Measurements from ENCODE around the gene NPLOC4.

NPLOC4 gene

DNA sequence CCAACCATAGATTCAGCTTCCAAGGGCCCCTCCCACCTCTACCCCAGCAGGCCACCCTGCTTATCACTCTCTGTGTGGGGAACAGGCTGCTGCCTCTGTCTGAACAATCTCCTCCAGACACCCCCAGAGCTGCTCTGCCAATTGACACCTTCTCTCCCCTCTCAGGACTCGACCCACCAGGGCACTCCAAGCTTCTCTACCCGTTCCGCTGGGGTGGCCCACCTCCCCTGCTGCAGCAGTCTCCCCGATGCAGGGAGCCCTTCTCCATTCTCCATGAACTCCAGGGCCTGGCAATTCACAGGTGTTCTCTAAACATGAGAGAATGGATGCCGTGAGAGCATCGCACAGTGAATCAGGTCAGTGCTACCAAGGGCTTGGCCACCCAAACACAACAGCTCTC, 56.4 kb downstream of the NPLOC4 start:
- Histone ChIP-seq H3K27ac (ENCODE audit: low read length) (no peak overlapping the region), H3K4me3 (ENCODE audit: low read length) (no peak overlapping the region), H3K4me1 (ENCODE audit: control insufficient read depth, low read depth, low read length) (no peaks in the 10 kb centered on the region), H3K36me3 (ENCODE audit: control insufficient read depth, low read depth, low read length) (peaks cover 52% of the 10 kb centered on the region), H3K9me3 (ENCODE audit: control insufficient read depth, low read depth, low read length) (no peaks in the 10 kb centered on the region), H3K27me3 (ENCODE audit: control insufficient read depth, insufficient read depth, low read length) (no peaks in the 10 kb centered on the region), H3K9ac (ENCODE audit: low read length) (no peak overlapping the region)

DNA sequence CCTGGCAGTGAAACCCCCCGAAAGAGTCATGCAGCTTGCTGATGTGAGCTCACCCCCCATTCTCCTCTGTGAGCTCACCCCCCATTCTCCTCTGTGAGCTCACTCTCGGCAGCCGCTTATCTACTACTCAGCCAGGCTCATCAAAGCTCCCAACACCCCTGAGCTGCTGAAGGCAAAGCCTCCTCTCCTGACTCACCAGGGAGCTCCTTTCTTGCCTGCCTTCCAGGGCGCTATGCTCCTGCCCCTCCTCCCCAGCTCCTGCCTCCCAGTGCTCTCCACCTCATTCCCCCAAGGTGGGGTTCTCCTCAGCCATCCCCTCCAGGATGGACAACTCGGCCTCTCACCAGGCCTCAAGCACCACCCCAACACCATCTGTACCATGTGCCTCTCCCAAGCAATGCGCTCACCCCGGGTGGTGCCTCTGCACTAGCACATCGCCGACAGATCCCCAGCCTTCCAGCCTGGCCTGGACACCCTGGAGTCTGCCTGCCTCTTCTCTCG, 57.0 kb downstream of the NPLOC4 start:
- Histone ChIP-seq H3K36me3 (ENCODE audit: control insufficient read depth, low read depth, low read length) (peaks cover 49% of the 10 kb centered on the region), H3K4me1 (ENCODE audit: control insufficient read depth, low read depth, low read length) (no peaks in the 10 kb centered on the region), H3K9ac (ENCODE audit: low read length) (no peak overlapping the region), H3K4me3 (ENCODE audit: low read length) (no peak overlapping the region), H3K9me3 (ENCODE audit: control insufficient read depth, low read depth, low read length) (no peaks in the 10 kb centered on the region), H3K27me3 (ENCODE audit: control insufficient read depth, insufficient read depth, low read length) (no peaks in the 10 kb centered on the region), H3K27ac (ENCODE audit: low read length) (no peak overlapping the region)

DNA sequence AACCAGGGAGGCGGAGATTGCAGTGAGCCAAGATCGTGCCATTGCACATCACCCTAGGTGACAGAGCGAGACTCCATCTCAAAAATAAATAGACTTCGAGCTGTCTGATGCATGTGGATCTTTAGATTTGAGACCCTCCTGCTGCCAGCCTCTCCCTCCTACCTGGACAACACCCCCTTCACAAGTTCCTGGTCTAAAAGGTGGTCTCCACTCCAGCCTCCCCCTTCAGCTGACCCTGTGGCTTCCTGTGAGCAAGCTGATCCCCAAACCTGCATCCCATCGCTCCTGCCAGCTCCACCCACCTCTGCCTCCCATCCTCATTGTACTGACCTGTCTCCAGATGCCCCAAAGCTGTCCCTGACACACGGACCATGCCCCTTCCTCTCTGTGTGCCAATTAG, 57.6 kb downstream of the NPLOC4 start:
- H3K36me3 ChIP-seq (ENCODE audit: control insufficient read depth, low read depth, low read length) = peaks cover 44% of the 10 kb centered on the region
- H3K9ac ChIP-seq (ENCODE audit: low read length) = no peak overlapping the region

DNA sequence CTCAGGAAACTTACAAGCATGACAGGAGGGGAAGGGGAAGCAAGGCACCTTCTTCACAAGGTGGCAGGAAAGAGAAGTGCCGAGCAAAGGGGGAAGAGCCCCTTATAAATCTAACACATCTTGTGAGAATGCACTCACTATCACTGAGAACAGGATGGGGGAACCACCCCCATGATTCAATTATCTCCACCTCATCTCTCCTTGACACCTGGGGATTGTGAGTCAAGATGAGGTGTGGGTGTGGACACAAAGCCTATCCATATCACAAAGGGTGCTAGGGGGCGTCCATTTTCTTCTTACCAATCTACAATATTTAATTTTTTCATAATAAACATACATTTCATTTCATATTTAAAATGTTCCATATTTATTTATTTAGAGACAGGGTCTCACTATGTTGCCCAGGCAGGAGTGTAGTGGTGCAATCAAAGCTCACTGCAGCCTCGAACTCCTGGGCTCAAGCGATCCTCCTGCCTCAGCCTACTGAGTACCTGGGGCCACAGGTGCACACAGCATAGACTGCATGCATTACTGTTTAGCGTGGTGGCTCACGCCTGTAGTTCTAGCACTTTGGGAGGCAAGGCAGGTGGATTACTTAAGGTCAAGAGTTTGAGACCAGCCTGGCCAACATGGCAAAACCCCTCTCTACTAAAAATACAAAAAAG, 58.2 kb downstream of the NPLOC4 start:
- Histone ChIP-seq H3K27me3 (ENCODE audit: control insufficient read depth, insufficient read depth, low read length) (no peaks in the 10 kb centered on the region), H3K36me3 (ENCODE audit: control insufficient read depth, low read depth, low read length) (peaks cover 41% of the 10 kb centered on the region), H3K4me3 (ENCODE audit: low read length) (no peak overlapping the region), H3K27ac (ENCODE audit: low read length) (no peak overlapping the region), H3K9ac (ENCODE audit: low read length) (no peak overlapping the region), H3K9me3 (ENCODE audit: control insufficient read depth, low read depth, low read length) (no peaks in the 10 kb centered on the region), H3K4me1 (ENCODE audit: control insufficient read depth, low read depth, low read length) (no peaks in the 10 kb centered on the region)

More for the DNA sequence above, 57.6 kb downstream of the NPLOC4 start:
- Histone ChIP-seq H3K4me3 (ENCODE audit: low read length) (no peak overlapping the region), H3K4me1 (ENCODE audit: control insufficient read depth, low read depth, low read length) (no peaks in the 10 kb centered on the region), H3K9me3 (ENCODE audit: control insufficient read depth, low read depth, low read length) (no peaks in the 10 kb centered on the region), H3K27ac (ENCODE audit: low read length) (no peak overlapping the region), H3K27me3 (ENCODE audit: control insufficient read depth, insufficient read depth, low read length) (no peaks in the 10 kb centered on the region)

DNA sequence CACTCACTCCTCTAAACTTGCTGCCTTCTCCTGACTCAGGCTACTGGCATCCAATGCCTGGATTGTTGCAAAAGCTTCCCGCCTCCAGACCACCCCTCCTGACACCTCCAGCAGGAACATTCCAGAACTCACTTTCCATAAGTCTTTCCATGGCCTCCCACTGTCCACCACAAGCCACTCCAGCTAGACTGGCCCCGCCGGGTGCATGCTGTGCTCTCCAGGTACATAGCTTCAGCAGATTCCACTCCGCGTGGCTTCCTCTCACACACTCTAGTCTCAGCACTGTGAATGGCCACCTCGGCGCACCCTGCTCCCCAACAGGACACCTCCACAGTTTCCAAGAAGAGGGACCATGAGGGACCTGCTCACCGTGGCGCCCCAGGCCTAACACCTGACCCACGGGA, 58.9 kb downstream of the NPLOC4 start:
- H3K36me3 ChIP-seq (ENCODE audit: control insufficient read depth, low read depth, low read length) = peaks cover 37% of the 10 kb centered on the region
- no peaks in the 10 kb centered on the region for H3K27me3 ChIP-seq (ENCODE audit: control insufficient read depth, insufficient read depth, low read length)
- H3K4me1 ChIP-seq (ENCODE audit: control insufficient read depth, low read depth, low read length) = no peaks in the 10 kb centered on the region
- H3K27ac ChIP-seq (ENCODE audit: low read length) = no peak overlapping the region
- no peak overlapping the region for H3K4me3 ChIP-seq (ENCODE audit: low read length)
- no peak overlapping the region for H3K9ac ChIP-seq (ENCODE audit: low read length)
- H3K9me3 ChIP-seq (ENCODE audit: control insufficient read depth, low read depth, low read length) = no peaks in the 10 kb centered on the region

DNA sequence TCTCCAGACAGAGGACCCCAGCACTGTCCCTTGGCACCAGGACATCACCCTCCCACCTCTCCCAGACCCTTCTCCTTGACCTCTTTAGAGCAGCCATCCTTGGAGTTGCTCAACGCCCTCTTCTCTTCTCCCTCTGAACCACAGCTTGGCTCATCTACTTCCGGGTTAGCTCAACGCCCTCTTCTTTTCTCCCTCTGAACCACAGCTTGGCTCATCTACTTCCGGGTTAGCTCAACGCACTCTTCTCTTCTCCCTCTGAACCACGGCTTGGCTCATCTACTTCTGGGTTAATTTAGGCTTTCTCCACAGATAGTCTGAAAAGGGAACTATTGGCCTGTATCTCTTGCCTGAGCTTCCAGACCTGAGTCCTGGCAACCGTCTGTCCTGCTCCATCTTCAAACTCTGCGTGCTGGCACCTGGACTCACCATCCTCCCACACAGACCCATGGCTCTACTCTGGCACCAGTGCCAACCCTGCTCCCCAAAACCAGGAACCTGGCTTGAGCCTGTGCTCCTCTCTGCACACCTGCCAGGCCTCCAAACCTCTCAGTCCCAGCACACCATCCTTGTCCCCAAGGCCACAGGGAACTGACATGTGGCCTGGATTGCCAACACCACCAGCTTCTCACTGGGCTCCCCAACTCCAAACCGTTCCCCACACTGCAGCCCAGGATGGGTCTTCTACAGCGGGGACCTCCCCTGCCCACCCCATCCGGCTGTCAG, 59.5 kb downstream of the NPLOC4 start:
- no peak overlapping the region for H3K27ac ChIP-seq (ENCODE audit: low read length)
- no peaks in the 10 kb centered on the region for H3K27me3 ChIP-seq (ENCODE audit: control insufficient read depth, insufficient read depth, low read length)
- H3K36me3 ChIP-seq (ENCODE audit: control insufficient read depth, low read depth, low read length) = peaks cover 31% of the 10 kb centered on the region
- H3K9ac ChIP-seq (ENCODE audit: low read length) = no peak overlapping the region
- no peak overlapping the region for H3K4me3 ChIP-seq (ENCODE audit: low read length)
- H3K4me1 ChIP-seq (ENCODE audit: control insufficient read depth, low read depth, low read length) = no peaks in the 10 kb centered on the region
- no peaks in the 10 kb centered on the region for H3K9me3 ChIP-seq (ENCODE audit: control insufficient read depth, low read depth, low read length)

DNA sequence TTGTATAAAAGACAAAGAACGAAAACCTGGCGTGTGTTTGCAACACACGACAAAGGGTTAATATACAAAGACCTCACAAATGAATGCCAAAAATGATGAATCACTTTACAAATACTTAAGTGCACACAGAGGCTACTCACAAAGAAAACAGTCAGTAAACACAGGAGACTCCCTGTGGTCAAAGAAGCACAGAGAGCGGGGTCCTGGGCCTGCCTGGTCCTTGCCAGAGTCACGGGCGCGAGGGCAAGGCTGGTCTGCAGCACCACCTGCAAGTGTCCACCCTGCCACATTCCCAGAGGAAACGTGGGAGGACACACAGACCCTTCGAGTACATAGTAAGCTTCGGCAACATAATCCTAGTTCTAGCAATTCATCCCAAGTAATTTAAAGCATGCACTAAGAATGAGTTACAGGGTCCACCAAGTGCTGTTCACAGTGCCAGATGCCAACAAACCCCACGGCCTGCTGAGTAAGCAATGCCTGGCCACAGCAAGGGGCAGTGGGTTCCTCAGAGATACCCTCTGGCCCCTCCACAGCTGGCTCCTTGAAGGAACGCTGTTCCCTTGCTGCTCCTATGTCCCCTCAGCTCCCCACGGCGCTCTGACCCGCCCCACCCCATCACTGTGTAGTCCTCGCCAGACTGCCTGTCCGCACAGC, 60.2 kb downstream of the NPLOC4 start:
- no peaks in the 10 kb centered on the region for H3K27me3 ChIP-seq (ENCODE audit: control insufficient read depth, insufficient read depth, low read length)
- H3K27ac ChIP-seq (ENCODE audit: low read length) = no peak overlapping the region
- no peaks in the 10 kb centered on the region for H3K4me1 ChIP-seq (ENCODE audit: control insufficient read depth, low read depth, low read length)
- H3K9me3 ChIP-seq (ENCODE audit: control insufficient read depth, low read depth, low read length) = no peaks in the 10 kb centered on the region
- no peak overlapping the region for H3K9ac ChIP-seq (ENCODE audit: low read length)
- peaks cover 24% of the 10 kb centered on the region for H3K36me3 ChIP-seq (ENCODE audit: control insufficient read depth, low read depth, low read length)
- H3K4me3 ChIP-seq (ENCODE audit: low read length) = no peak overlapping the region

DNA sequence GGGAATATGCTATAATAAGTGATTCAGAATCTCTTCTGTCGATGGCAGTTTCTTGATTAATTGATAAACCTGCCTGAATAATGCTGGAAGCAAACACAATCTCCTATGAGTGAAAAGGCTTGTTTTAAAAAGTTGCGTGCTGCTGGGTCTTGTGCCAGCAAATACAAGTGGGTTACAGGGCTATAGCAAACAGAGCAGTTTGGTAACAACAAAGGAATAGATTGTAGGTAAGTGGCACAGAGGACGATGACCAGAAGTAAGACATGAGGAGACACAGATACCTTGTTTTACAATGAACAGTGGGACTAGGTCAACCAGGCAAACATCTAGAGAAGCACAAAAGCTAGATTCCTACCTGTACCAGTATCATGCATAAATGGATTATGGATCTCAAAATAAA, 61.1 kb downstream of the NPLOC4 start:
- Histone ChIP-seq H3K36me3 (ENCODE audit: control insufficient read depth, low read depth, low read length) (peaks cover 30% of the 10 kb centered on the region), H3K9ac (ENCODE audit: low read length) (no peak overlapping the region), H3K27ac (ENCODE audit: low read length) (no peak overlapping the region), H3K9me3 (ENCODE audit: control insufficient read depth, low read depth, low read length) (no peaks in the 10 kb centered on the region), H3K4me3 (ENCODE audit: low read length) (no peak overlapping the region), H3K4me1 (ENCODE audit: control insufficient read depth, low read depth, low read length) (no peaks in the 10 kb centered on the region), H3K27me3 (ENCODE audit: control insufficient read depth, insufficient read depth, low read length) (no peaks in the 10 kb centered on the region)

DNA sequence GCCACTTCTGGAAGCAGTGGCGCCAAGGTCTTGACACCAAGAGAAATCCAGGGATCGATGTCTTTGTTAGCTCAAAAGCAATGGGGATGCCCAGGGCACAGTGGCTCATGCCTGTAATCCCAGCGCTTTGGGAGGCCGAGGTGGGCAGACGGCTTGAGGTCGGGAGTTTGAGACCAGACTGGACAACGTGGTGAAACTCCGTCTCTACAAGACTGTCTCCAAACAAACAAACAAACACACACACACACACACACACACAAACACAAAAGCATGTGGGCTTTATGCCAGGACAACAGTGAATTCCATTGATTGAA, 62.3 kb downstream of the NPLOC4 start:
- no peak overlapping the region for H3K9ac ChIP-seq (ENCODE audit: low read length)
- no peaks in the 10 kb centered on the region for H3K4me1 ChIP-seq (ENCODE audit: control insufficient read depth, low read depth, low read length)
- H3K27ac ChIP-seq (ENCODE audit: low read length) = no peak overlapping the region
- H3K9me3 ChIP-seq (ENCODE audit: control insufficient read depth, low read depth, low read length) = no peaks in the 10 kb centered on the region
- H3K27me3 ChIP-seq (ENCODE audit: control insufficient read depth, insufficient read depth, low read length) = no peaks in the 10 kb centered on the region
- peaks cover 42% of the 10 kb centered on the region for H3K36me3 ChIP-seq (ENCODE audit: control insufficient read depth, low read depth, low read length)
- no peak overlapping the region for H3K4me3 ChIP-seq (ENCODE audit: low read length)

DNA sequence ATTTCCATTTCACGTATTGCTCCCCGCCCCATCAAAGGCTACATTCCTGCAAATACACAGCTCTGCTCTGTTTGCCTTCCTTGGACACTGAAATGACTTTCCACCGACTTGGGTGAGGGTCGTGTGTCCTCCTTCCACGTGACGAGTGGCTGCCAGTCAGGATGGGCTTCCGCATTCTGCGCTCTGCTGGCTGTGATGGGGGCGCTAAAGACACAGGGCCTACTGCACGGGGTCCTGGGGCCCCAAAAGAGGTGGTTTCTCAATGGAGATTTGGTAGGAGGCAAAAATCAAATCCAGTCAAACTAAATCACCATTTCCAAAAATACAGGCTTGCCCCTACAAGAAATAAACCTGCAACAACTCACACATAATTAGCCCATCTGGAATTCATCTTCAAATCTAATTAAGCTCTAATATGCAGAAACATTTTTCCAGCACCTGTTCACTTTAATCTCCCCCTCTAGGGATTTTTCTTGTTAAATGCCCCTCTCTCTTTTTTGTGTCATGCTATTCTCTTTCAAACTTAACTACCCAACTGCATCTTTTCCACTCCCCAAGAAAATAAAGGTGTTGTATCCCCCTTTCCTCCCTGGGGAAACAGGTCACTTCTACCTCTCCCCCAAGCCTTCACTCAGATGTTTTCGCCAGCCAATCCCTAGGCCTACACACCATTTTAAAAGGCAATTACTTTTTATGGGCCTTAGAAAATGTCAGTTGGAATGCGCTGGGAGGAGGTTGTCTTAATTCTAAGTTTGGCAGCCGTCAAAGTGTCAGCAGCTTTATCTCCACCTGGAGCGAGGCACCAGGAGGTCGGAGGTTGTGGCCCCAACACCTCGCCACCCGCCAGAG, 62.9 kb downstream of the NPLOC4 start:
- Histone ChIP-seq H3K27me3 (ENCODE audit: control insufficient read depth, insufficient read depth, low read length) (no peaks in the 10 kb centered on the region), H3K27ac (ENCODE audit: low read length) (no peak overlapping the region), H3K4me1 (ENCODE audit: control insufficient read depth, low read depth, low read length) (no peaks in the 10 kb centered on the region), H3K9me3 (ENCODE audit: control insufficient read depth, low read depth, low read length) (no peaks in the 10 kb centered on the region), H3K4me3 (ENCODE audit: low read length) (no peak overlapping the region), H3K36me3 (ENCODE audit: control insufficient read depth, low read depth, low read length) (peaks cover 48% of the 10 kb centered on the region), H3K9ac (ENCODE audit: low read length) (no peak overlapping the region)

DNA sequence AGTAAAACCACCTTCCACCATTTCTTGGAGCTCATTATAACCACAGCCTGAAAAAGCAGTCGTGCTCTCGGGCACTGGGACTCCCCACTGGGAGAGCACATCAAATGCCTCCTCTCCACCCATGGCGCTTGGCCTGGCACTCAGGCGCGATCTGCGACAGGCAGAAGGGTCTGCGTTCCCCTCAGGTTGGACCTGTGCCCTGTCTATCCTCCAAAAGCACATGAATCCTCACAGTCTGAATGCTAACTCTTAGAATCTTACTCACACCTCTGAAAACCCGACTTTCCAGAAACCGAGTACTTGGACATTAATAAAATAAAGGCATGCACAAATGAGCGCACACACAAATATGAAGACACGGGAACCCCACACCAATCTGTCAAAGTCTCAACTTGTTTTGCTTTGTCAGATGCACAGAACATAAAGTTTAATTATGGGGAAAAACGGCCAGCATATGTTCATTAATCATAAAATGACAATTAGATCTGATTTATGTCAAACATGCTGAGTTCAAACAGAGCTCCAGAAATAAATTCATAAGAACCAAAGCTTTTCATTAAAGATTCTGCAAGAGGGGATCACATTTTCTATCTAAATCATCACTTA, 64.2 kb downstream of the NPLOC4 start:
- no peak overlapping the region for H3K9ac ChIP-seq (ENCODE audit: low read length)
- H3K27me3 ChIP-seq (ENCODE audit: control insufficient read depth, insufficient read depth, low read length) = no peaks in the 10 kb centered on the region
- H3K4me1 ChIP-seq (ENCODE audit: control insufficient read depth, low read depth, low read length) = no peaks in the 10 kb centered on the region
- no peak overlapping the region for H3K4me3 ChIP-seq (ENCODE audit: low read length)
- H3K27ac ChIP-seq (ENCODE audit: low read length) = no peak overlapping the region
- peaks cover 53% of the 10 kb centered on the region for H3K36me3 ChIP-seq (ENCODE audit: control insufficient read depth, low read depth, low read length)
- H3K9me3 ChIP-seq (ENCODE audit: control insufficient read depth, low read depth, low read length) = no peaks in the 10 kb centered on the region

Measured in iPS-18a (cell line).